CD4-positive, alpha-beta T cell (primary cell): Measurements from ENCODE around the gene GNG3. TPM values are rescaled to one million over a fixed set of nuclear protein-coding genes. Genes with fewer than 3 reads are reported as not detected.

ENCODE experiments used
- ATAC-seq: fragments of 200-7000 bp; cut with Tn5 transposase; one replicate; pipeline ENCODE4 v1.10.0; 2022; ENCODE audit warnings: mild to moderate bottlenecking; ENCODE audit not compliant: poor library complexity
- CTCF ChIA-PET: fragments of 350-600 bp; sonication (Branson Sonifier 250); formaldehyde crosslinking; loops from one replicate; lab custom pipeline; 2021; ENCODE audit warnings: antibody characterized with exemption, inconsistent platforms; lab: Charles Lee
- POLR2A ChIA-PET: fragments of 350-600 bp; sonication (Branson Sonifier 250); formaldehyde crosslinking; loops from one replicate; lab custom pipeline; 2021; ENCODE audit warnings: antibody characterized with exemption, inconsistent platforms; lab: Charles Lee
- DNase-seq, 14 experiments: peaks; one replicate each; pipeline ENCODE4 v3.0.0-alpha.2; 2013 to 2020; ENCODE audit warnings: mixed read lengths in 2 of 14
- H3K27ac ChIP-seq, 2 donors: one replicate each; pipeline versions ENCODE4 v1.5.1 to v1.7.0; 2013; ENCODE audit warnings: low read length in 2 of 2, low read depth in 1 of 2, mild to moderate bottlenecking in 1 of 2
- H3K27me3 ChIP-seq, 2 experiments: 1 replicate in 1 of 2; 2 replicates in 1 of 2; pipeline versions ENCODE4 v1.6.1 to v1.7.0; 2013; ENCODE audit warnings: low read length in 2 of 2, control low read depth in 1 of 2, mild to moderate bottlenecking in 1 of 2, moderate library complexity in 1 of 2; ENCODE audit not compliant: insufficient read depth in 2 of 2, control insufficient read depth in 1 of 2
- H3K36me3 ChIP-seq: one replicate; pipeline ENCODE4 v1.6.1; 2013; ENCODE audit warnings: low read length, control low read depth; ENCODE audit not compliant: insufficient read depth
- H3K4me1 ChIP-seq: one replicate; pipeline ENCODE4 v1.6.1; 2013; ENCODE audit warnings: low read length, control low read depth; ENCODE audit not compliant: insufficient read depth
- H3K4me3 ChIP-seq: one replicate; pipeline ENCODE4 v1.5.1; 2013; ENCODE audit warnings: mild to moderate bottlenecking, low read length, moderate library complexity
- H3K9me3 ChIP-seq, 2 experiments: 1 replicate in 1 of 2; 2 replicates in 1 of 2; pipeline versions ENCODE4 v1.6.1 to v1.7.0; 2013; ENCODE audit warnings: low read length in 2 of 2, mild to moderate bottlenecking in 2 of 2, control low read depth in 1 of 2, moderate library complexity in 1 of 2; ENCODE audit not compliant: control insufficient read depth in 1 of 2, insufficient read depth in 1 of 2
- H3K27ac Mint-ChIP-seq: one replicate; pipeline ENCODE4 v1.8.0; 2020; ENCODE audit warnings: mixed read lengths
- H3K27me3 Mint-ChIP-seq: one replicate; pipeline ENCODE4 v1.8.0; 2021; ENCODE audit warnings: mixed read lengths
- H3K36me3 Mint-ChIP-seq: one replicate; pipeline ENCODE4 v1.8.0; 2021; ENCODE audit warnings: low read depth, mixed read lengths
- H3K4me1 Mint-ChIP-seq: one replicate; pipeline ENCODE4 v1.8.0; 2021; ENCODE audit warnings: low read depth, mixed read lengths
- H3K4me3 Mint-ChIP-seq: one replicate; pipeline ENCODE4 v1.8.0; 2020; ENCODE audit warnings: mild to moderate bottlenecking, mixed read lengths
- H3K9me3 Mint-ChIP-seq: one replicate; pipeline ENCODE4 v1.8.0; 2020; ENCODE audit warnings: mixed read lengths
- CTCF ChIP-seq: fragments of 200-600 bp; IDR thresholded peaks from one replicate; pipeline ENCODE4 v1.8.0; 2022; ENCODE audit warnings: antibody characterized with exemption, mild to moderate bottlenecking
- intact Hi-C, 2 experiments: fragments of 100-400 bp; cut with DNase I in 1 of 2; cut with micrococcal nuclease in 1 of 2; formaldehyde crosslinking; loops; one replicate each; pipeline versions ENCODE4 v1.15.1 to v1.9.0; 2023 to 2025; cut with DNase I, micrococcal nuclease
- total RNA-seq, 174 experiments: library from RNA in 2 of 174; stranded (reverse) in 2 of 174; gene quantifications; one replicate each; pipeline ENCODE4 v1.2.3 and lab custom pipeline; 2021 to 2026

Gene GNG3
- total RNA-seq, 2 experiments from 2014 or later, result not detected

DNA sequence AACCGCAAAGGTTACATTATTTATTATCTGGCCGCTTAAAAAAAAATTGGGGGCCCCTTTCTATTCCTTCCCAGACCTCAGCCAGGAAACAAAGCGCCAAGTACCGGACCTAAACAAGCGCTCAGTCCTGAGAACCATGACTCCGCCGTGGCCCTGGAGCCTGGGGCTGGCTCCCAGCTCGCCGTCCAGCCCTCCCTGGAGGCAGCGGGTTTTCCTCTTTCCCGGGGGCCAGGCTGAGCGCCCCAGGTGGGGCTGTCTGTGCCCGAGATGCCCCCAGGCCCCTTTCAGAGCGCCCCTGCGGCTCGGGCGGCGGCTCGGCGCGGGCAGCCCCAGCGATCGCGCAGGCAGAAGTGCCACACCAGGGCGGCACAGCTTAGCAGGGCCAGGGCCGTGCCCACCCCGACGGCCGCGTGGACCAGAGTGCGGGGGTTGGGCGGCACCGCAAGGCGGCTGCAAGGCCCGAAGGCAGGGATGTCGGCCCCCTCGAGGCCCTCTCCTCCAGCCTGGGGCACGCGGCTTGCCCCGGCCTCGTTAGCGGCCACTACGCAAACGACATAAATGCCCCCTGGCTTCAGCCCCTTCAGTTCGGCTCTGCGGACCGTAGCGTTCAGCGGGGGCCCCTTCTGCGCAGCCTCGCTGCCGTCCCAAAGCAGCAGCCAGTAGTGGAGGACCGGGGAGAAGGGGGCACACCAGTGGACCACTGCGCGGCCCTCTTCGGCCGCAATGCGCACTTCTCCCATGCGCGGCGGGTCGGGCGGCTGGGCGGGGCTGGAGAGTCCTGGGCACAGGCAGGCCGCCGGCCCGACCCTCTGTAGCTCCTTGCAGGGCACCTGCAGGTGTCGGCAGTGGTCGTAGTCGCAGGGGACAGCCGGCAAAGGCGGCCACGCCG is 19.7 kb upstream of the GNG3 start:
- H3K4me1 Mint-ChIP-seq, result no peaks in the 10 kb centered on the region
- peaks cover 10 to 11% of the 10 kb centered on the region in 2 experiments for H3K27me3 ChIP-seq
- H3K9me3 Mint-ChIP-seq, result no peaks in the 10 kb centered on the region
- H3K36me3 Mint-ChIP-seq, result peaks cover 19% of the 10 kb centered on the region
- no peaks in the 10 kb centered on the region for H3K4me1 ChIP-seq
- H3K36me3 ChIP-seq, result peaks cover 21% of the 10 kb centered on the region
- no peak overlapping the region for H3K4me3 ChIP-seq
- DNase-seq, result no peak
- ATAC-seq, result no peak
- TF ChIP-seq CTCF, result no peak
- intact Hi-C loops, result no loop called here
- no peak overlapping the region for H3K27ac ChIP-seq
- H3K9me3 ChIP-seq, result peaks cover 0 to 6% of the 10 kb centered on the region in 2 experiments
- ChIA-PET POLR2A (interaction anchor here (1.0 to 1.6 kb wide), 3 partner anchors 18 to 35 kb away, joined by 3 to 5 read pairs (median 3); partner anchors contain the start of genes C11orf98, CSKMT and INTS5), CTCF (no interaction called here)
- no peak overlapping the region for H3K27ac Mint-ChIP-seq
- H3K27me3 Mint-ChIP-seq, result peaks cover 11% of the 10 kb centered on the region
- no peak overlapping the region for H3K4me3 Mint-ChIP-seq

GRCh38 chr11:62688491-62688890 is 19.0 kb upstream of the GNG3 start:
- CTCF ChIA-PET, result interaction anchor here (0.9 kb wide), 1 partner anchor 8 kb away, joined by 4 read pairs; no protein-coding TSS in a partner anchor
- POLR2A ChIA-PET, result interaction anchor here (1.0 to 1.6 kb wide), 2 partner anchors 18 to 23 kb away, joined by 3 to 5 read pairs; partner anchors contain the start of genes C11orf98 and CSKMT
- ATAC-seq, result no peak

More at GRCh38 chr11:62688491-62688890, 19.0 kb upstream of the GNG3 start:
- H3K4me1 Mint-ChIP-seq, result no peaks in the 10 kb centered on the region
- DNase-seq, result no peak
- Histone ChIP-seq H3K27me3 (peaks cover 10 to 11% of the 10 kb centered on the region in 2 experiments), H3K4me3 (no peak overlapping the region), H3K27ac (no peak overlapping the region), H3K36me3 (peaks cover 24% of the 10 kb centered on the region), H3K4me1 (no peaks in the 10 kb centered on the region), H3K9me3 (peaks cover 0 to 6% of the 10 kb centered on the region in 2 experiments)
- H3K9me3 Mint-ChIP-seq, result no peaks in the 10 kb centered on the region
- H3K27me3 Mint-ChIP-seq, result peaks cover 11% of the 10 kb centered on the region
- TF ChIP-seq CTCF, result no peak
- peaks cover 22% of the 10 kb centered on the region for H3K36me3 Mint-ChIP-seq
- intact Hi-C loops, result no loop called here
- H3K4me3 Mint-ChIP-seq, result no peak overlapping the region
- H3K27ac Mint-ChIP-seq, result no peak overlapping the region
